Dedifferentiated amniotic fluid mesenchymal stem cell (primary cell): ENCODE measurements around the gene APOLD1.
"Not testable (repeated sequence)": the region's sequence is repeated elsewhere in the genome, so short reads cannot be mapped to it uniquely, and the experiment has no call there.

Experiments
- DNase-seq: peaks from one replicate; pipeline ENCODE4 v3.0.0-alpha.2; 2016; ENCODE audit errors: extremely low spot score

The APOLD1 gene

DNA sequence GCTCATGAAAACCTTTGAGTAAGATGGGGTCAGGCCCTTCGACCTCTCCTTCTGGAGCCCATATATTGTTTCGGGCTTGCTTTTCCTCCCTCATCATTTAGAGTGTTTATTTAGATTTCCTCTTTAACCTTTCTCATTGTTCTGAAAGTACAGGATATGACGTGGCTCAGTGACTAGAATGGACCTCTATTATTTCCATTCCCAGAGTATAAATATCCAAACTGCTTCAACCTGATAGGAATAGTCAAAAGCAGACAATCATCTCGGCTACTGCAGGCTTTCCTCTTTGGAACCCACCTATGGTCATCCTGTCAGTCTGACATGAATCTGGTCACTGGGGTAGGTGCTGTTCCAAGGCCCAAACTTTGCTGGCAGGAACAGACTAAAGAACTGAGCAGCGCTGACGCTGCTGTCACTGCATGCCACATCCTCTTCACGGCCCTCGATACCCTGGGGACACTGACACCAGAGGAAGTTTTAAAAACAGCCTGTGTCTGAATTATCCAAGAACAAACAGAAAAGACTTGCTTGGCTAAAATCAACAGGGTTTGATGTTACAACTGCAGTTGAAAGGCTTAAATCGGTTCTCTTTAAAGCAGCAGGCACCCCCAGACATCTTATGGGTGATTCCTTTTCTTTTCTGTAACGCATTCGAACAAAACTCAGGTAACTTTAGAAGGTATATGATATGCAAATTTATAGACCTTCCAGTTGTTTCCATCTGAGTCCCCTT lies 22.7 kb downstream of the APOLD1 start:
- no peak for DNase-seq

- DNase-seq, result no peak
Measured at GRCh38 chr12:12810553-12811021, 25.1 kb downstream of the APOLD1 start.

DNA sequence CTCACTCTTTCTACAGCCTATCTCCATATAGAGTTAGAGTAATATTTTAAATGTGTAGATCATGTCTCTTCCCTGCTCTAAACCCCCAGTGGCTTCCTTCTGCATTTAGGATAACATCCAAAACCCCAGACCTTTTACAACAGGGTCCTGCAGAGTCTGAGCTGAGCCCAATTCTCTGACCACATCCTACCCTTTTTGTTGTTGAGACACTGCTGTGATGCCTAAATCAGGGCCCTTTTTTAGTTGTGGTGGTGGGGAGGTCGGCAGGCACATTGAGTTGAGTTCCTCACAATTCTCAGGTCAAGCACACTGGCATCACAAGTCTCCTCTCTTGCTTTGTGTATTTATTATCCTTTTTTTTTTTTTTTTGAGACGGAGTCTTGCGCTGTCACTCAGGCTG lies 25.9 kb downstream of the APOLD1 start:
- DNase-seq, result no peak

- DNase-seq, result no peak
Measured at GRCh38 chr12:12812174-12812573, 26.7 kb downstream of the APOLD1 start.

DNA sequence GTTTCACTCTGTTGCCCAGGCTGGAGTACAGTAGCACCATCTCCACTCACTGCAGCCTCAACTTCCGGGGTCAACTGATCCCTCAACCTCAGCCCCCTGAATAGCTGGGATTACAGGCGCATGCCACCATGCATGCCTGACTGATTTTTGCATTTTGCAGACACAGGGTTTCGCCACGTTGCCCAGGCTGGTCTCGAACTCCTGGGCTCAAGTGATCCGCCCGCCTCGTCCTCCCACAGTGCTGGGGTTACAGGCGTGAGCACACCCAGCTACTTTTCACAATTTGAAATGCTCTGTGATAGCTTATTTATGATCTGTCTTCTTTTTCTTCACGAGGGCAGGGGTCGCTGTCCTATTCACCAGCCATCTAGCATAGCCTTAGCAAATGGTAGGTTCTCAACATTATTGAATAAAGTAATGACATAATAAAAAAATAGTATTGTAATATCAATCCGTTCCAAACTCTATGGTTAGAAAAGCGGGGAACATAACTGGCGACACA lies 27.2 kb downstream of the APOLD1 start:
- no peak for DNase-seq

- DNase-seq, result peak; percentile 89
Measured at GRCh38 chr12:12813120-12814101, 28.0 kb downstream of the APOLD1 start, which contains the start of gene DDX47. Gene DDX47, plus strand, starts transcription at chr12:12813346. Its CDS starts 22 bp downstream, at chr12:12813368.

GRCh38 chr12:12817616-12818015 lies 32.2 kb downstream of the APOLD1 start:
- no peak for DNase-seq

- no peak for DNase-seq
Measured at GRCh38 chr12:12818701-12819100, 33.2 kb downstream of the APOLD1 start.

GRCh38 chr12:12819221-12819620 lies 33.8 kb downstream of the APOLD1 start:
- DNase-seq, result no peak

- peak; percentile 65 for DNase-seq
Measured at GRCh38 chr12:12819752-12820311, 34.4 kb downstream of the APOLD1 start.

DNA sequence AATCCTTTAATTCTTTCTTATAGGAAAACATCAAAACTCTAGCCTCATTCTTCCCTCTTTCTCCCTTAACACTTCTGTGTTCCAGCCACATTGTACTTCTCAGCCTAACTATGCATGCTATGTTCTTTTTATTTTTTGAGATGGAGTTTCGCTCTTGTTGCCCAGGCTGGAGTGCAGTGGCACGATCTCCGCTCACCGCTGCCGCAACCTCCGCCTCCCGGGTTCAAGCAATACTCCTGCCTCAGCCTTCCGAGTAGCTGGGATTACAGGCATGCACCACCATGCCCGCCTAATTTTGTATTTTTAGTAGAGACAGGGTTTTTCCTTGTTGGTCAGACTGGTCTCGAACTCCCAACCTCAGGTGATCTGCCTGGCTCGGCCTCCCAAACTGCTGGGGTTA lies 34.9 kb downstream of the APOLD1 start:
- DNase-seq, result not testable (repeated sequence)

- DNase-seq, result no peak
Measured at GRCh38 chr12:12821975-12822374, 36.5 kb downstream of the APOLD1 start.

- DNase-seq, result no peak
Measured at GRCh38 chr12:12822886-12823285, 37.4 kb downstream of the APOLD1 start.

GRCh38 chr12:12823300-12823699 lies 37.8 kb downstream of the APOLD1 start:
- DNase-seq, result no peak

- DNase-seq, result no peak
Measured at GRCh38 chr12:12823811-12824210, 38.4 kb downstream of the APOLD1 start.

- no peak for DNase-seq
Measured at GRCh38 chr12:12835378-12836146, 50.1 kb downstream of the APOLD1 start.

GRCh38 chr12:12836571-12836970 lies 51.1 kb downstream of the APOLD1 start:
- no peak for DNase-seq

- peak; percentile 71 for DNase-seq
Measured at GRCh38 chr12:12837025-12837812, 51.8 kb downstream of the APOLD1 start.

DNA sequence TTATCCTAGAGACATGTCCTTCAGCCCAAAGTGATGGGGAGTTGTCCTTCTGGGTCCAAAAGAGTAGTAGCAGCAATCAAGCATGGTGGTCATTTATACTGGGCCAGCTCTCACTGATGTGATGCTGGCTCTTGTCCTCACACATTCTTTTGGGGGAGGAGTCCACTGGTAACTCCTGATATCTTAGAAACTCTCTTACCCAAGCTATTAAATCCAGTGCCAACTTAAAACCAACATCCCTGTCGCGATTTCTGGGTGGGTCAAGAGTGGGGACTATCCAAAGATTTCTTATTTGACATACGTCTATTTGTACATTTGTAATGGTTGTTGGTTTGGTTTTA lies 52.3 kb downstream of the APOLD1 start:
- DNase-seq, result no peak

DNA sequence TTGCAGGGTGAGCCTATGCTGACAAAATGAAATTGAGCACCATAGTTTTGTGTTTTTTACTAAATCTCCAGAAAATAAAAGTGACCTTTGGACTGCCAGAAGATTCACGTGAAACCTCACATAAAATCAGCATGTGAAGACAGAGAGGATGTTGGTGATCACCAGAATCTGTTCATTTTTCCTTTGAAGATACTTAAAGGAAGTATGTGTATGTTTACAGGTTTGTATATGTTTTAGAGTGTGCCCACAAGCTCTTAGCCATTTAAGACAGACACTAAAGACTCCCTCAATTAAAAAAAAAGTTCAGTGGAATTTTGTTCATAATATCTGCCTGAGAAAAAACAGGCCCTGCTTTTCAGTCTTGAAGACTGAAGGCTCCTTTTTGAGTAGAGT lies 53.5 kb downstream of the APOLD1 start:
- DNase-seq, result no peak

DNA sequence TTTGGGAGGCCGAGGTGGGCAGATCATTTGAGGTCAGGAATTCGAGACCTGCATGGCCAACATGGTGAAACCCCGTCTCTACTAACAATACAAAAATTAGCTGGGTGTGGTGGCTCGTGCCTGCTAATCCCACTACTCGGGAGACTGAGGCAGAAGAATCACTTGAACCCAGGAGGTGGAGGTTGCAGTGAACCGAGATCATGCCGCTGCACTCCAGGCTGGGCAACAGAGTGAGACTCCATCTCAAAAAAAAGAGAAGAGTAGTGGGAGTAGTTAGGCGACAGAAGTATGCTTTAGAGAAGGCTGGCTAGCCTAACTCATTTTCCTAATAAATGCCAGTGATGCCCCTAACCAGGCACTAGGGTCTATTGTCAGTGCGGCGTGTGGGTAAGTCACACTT lies 54.0 kb downstream of the APOLD1 start:
- not testable (repeated sequence) for DNase-seq
